Measurements from ENCODE around the gene UBAP2. TPM values are rescaled to one million over a fixed set of nuclear protein-coding genes. Genes with fewer than 3 reads are reported as not detected.

Gene UBAP2
- total RNA-seq, 6 experiments from 2014 or later, result 28.7 to 34.9 (median 32.8) TPM

- no peaks in the 10 kb centered on the region for H3K9me3 Mint-ChIP-seq
Observed at GRCh38 chr9:33939924-33940874, 108.5 kb downstream of the UBAP2 start.

GRCh38 chr9:33934188-33934878, 114.4 kb downstream of the UBAP2 start:
- H3K36me3 Mint-ChIP-seq (ENCODE audit: low read depth), result peaks cover 41% of the 10 kb centered on the region
- H3K9me3 Mint-ChIP-seq, result no peaks in the 10 kb centered on the region
- H3K27ac Mint-ChIP-seq, result no peak overlapping the region
- no peak for TF ChIP-seq CTCF (IDR thresholded peaks at IDR 0.05)
- H3K27me3 Mint-ChIP-seq (ENCODE audit: insufficient read depth), result peaks cover 1% of the 10 kb centered on the region; the same call in 1 of the 2 replicates
- DNase-seq, result no peak
- no peak overlapping the region for H3K4me3 Mint-ChIP-seq
- H3K4me1 Mint-ChIP-seq (ENCODE audit: low read depth), result peaks cover 8% of the 10 kb centered on the region

More at GRCh38 chr9:33939924-33940874, 108.5 kb downstream of the UBAP2 start:
- DNase-seq, result no peak
- Mint-ChIP-seq H3K36me3 (ENCODE audit: low read depth) (peaks cover 37% of the 10 kb centered on the region), H3K27me3 (ENCODE audit: insufficient read depth) (no peaks in the 10 kb centered on the region; the same call in 1 of the 2 replicates), H3K27ac (no peak overlapping the region), H3K4me3 (no peak overlapping the region), H3K4me1 (ENCODE audit: low read depth) (peaks cover 17% of the 10 kb centered on the region)
- TF ChIP-seq CTCF (IDR thresholded peaks at IDR 0.05), result no peak

- no peak overlapping the region for H3K4me3 Mint-ChIP-seq
- peaks cover 41% of the 10 kb centered on the region for H3K36me3 Mint-ChIP-seq (ENCODE audit: low read depth)
- no peak overlapping the region for H3K27ac Mint-ChIP-seq
- DNase-seq, result no peak
- peaks cover 6% of the 10 kb centered on the region for H3K27me3 Mint-ChIP-seq (ENCODE audit: insufficient read depth)
- no peak for TF ChIP-seq CTCF (IDR thresholded peaks at IDR 0.05)
- H3K9me3 Mint-ChIP-seq, result no peaks in the 10 kb centered on the region
- peaks cover 8% of the 10 kb centered on the region for H3K4me1 Mint-ChIP-seq (ENCODE audit: low read depth)
Observed at GRCh38 chr9:33932078-33932807, 116.4 kb downstream of the UBAP2 start.

GRCh38 chr9:33931326-33931725, 117.4 kb downstream of the UBAP2 start:
- TF ChIP-seq CTCF (IDR thresholded peaks at IDR 0.05), result no peak
- Mint-ChIP-seq H3K27ac (no peak overlapping the region), H3K27me3 (ENCODE audit: insufficient read depth) (peaks cover 6% of the 10 kb centered on the region), H3K4me3 (no peak overlapping the region), H3K4me1 (ENCODE audit: low read depth) (peaks cover 8% of the 10 kb centered on the region), H3K9me3 (no peaks in the 10 kb centered on the region), H3K36me3 (ENCODE audit: low read depth) (peaks cover 43% of the 10 kb centered on the region)
- no peak for DNase-seq

GRCh38 chr9:33927694-33928093, 121.0 kb downstream of the UBAP2 start:
- Mint-ChIP-seq H3K9me3 (no peaks in the 10 kb centered on the region), H3K36me3 (ENCODE audit: low read depth) (peaks cover 32% of the 10 kb centered on the region), H3K27ac (no peak overlapping the region), H3K4me3 (no peak overlapping the region), H3K27me3 (ENCODE audit: insufficient read depth) (peaks cover 9% of the 10 kb centered on the region), H3K4me1 (ENCODE audit: low read depth) (peaks cover 8% of the 10 kb centered on the region)
- TF ChIP-seq CTCF (IDR thresholded peaks at IDR 0.05), result no peak
- DNase-seq, result no peak

Data from HFFc6 (cell line).